HG03558 (cell line): ENCODE data around the gene CAMLG.
"Not testable (repeated sequence)": the region's sequence is repeated elsewhere in the genome, so short reads cannot be mapped to it uniquely, and the experiment has no call there.

Source experiments
- ATAC-seq: cut with Tn5 transposase; IDR thresholded peaks from one replicate; pipeline ENCODE4 v1.9.1; 2021; ENCODE audit warnings: moderate number of reproducible peaks; ENCODE audit not compliant: unreplicated experiment; ENCODE audit errors: extremely low read depth

CAMLG gene

GRCh38 chr5:134738133-134738962, at the start of gene CAMLG:
CAMLG (plus strand) TSS chr5:134738548; CDS start chr5:134738621, 73 bp downstream.
- peak; percentile 92 for ATAC-seq

- not testable (repeated sequence) for ATAC-seq
Measured at GRCh38 chr5:134690144-134690543, 48.2 kb upstream of the CAMLG start.

GRCh38 chr5:134692722-134693121, 45.6 kb upstream of the CAMLG start:
- no peak for ATAC-seq

- no peak for ATAC-seq
Measured at GRCh38 chr5:134708301-134708700, 30.0 kb upstream of the CAMLG start.

GRCh38 chr5:134714120-134714519, 24.2 kb upstream of the CAMLG start:
- ATAC-seq, result no peak

GRCh38 chr5:134714541-134714940, 23.8 kb upstream of the CAMLG start:
- no peak for ATAC-seq

- not testable (repeated sequence) for ATAC-seq
Measured at GRCh38 chr5:134715466-134715865, 22.9 kb upstream of the CAMLG start.

GRCh38 chr5:134724872-134725271, 13.5 kb upstream of the CAMLG start:
- ATAC-seq, result no peak

GRCh38 chr5:134732819-134733218, 5.5 kb upstream of the CAMLG start:
- no peak for ATAC-seq

- ATAC-seq, result no peak
Measured at GRCh38 chr5:134735243-134735642, 3.1 kb upstream of the CAMLG start.

- ATAC-seq, result no peak
Measured at GRCh38 chr5:134736173-134736812, 2.1 kb upstream of the CAMLG start.

GRCh38 chr5:134738963-134739661, 764 bp downstream of the CAMLG start:
- ATAC-seq, result no peak

- ATAC-seq, result no peak
Measured at GRCh38 chr5:134741052-134741451, 2.7 kb downstream of the CAMLG start.

- ATAC-seq, result no peak
Measured at GRCh38 chr5:134742134-134742533, 3.8 kb downstream of the CAMLG start.

GRCh38 chr5:134749415-134749814, 11.1 kb downstream of the CAMLG start:
- no peak for ATAC-seq

GRCh38 chr5:134758176-134758503, 19.8 kb downstream of the CAMLG start:
- ATAC-seq, result peak; percentile 12

- ATAC-seq, result peak; percentile 86
Measured at GRCh38 chr5:134758504-134759341, 20.4 kb downstream of the CAMLG start, which contains the start of gene DDX46. DDX46 (plus strand) TSS chr5:134758779; CDS start chr5:134758939, 160 bp downstream.

GRCh38 chr5:134767528-134768291, 29.4 kb downstream of the CAMLG start:
- ATAC-seq, result not testable (repeated sequence)

- no peak for ATAC-seq
Measured at GRCh38 chr5:134769206-134769605, 30.9 kb downstream of the CAMLG start.
